H9 (cell line): ENCODE data around the gene TNFRSF1B. TPM values are rescaled to one million over a fixed set of nuclear protein-coding genes. Genes with fewer than 3 reads are reported as not detected.
A peak's percentile ranks its signal among the peaks of the same experiment; 100 is the strongest.

Source experiments
- DNase-seq: peaks from one replicate; pipeline ENCODE4 v3.0.0-alpha.2; 2017
- H2AFZ ChIP-seq: one replicate; pipeline ENCODE4 v1.6.1; 2013; ENCODE audit warnings: mild to moderate bottlenecking, low read length, control low read depth, moderate library complexity
- H2AK5ac ChIP-seq: 2 replicates; pipeline ENCODE4 v1.6.1; 2013; ENCODE audit warnings: low read length, control low read depth, mixed read lengths; ENCODE audit not compliant: insufficient read length
- H2BK120ac ChIP-seq: one replicate; pipeline ENCODE4 v1.6.1; 2013; ENCODE audit warnings: low read depth, mild to moderate bottlenecking, low read length, control low read depth, inconsistent platforms; ENCODE audit not compliant: poor library complexity, severe bottlenecking
- H2BK12ac ChIP-seq: 2 replicates; pipeline ENCODE4 v1.6.1; 2013; ENCODE audit warnings: low read length, control low read depth, mixed read lengths, low read depth; ENCODE audit not compliant: insufficient read length
- H2BK15ac ChIP-seq: 2 replicates; pipeline ENCODE4 v1.6.1; 2013; ENCODE audit warnings: low read depth, low read length, control low read depth
- H2BK20ac ChIP-seq: one replicate; pipeline ENCODE4 v1.6.1; 2013; ENCODE audit warnings: low read depth, mild to moderate bottlenecking, low read length, control low read depth, inconsistent platforms; ENCODE audit not compliant: poor library complexity, severe bottlenecking
- H2BK5ac ChIP-seq: 2 replicates; pipeline ENCODE4 v1.6.1; 2013; ENCODE audit warnings: low read length, control low read depth, mixed read lengths; ENCODE audit not compliant: insufficient read length
- H3K14ac ChIP-seq: 2 replicates; pipeline ENCODE4 v1.6.1; 2013; ENCODE audit warnings: low read length, control low read depth; ENCODE audit not compliant: insufficient read depth
- H3K18ac ChIP-seq: 2 replicates; pipeline ENCODE4 v1.6.1; 2013; ENCODE audit warnings: low read depth, mild to moderate bottlenecking, mixed read lengths, low read length, control low read depth; ENCODE audit not compliant: insufficient read length
- H3K23ac ChIP-seq: 2 replicates; pipeline ENCODE4 v1.6.1; 2013; ENCODE audit warnings: low read length, control low read depth, mixed read lengths, low read depth; ENCODE audit not compliant: insufficient read length
- H3K23me2 ChIP-seq: 2 replicates; pipeline ENCODE4 v1.6.1; 2013; ENCODE audit warnings: low read depth, mild to moderate bottlenecking, mixed read lengths, low read length, control low read depth; ENCODE audit not compliant: insufficient read length, poor library complexity, severe bottlenecking
- H3K27ac ChIP-seq: 2 replicates; pipeline ENCODE4 v1.5.1; 2013; ENCODE audit warnings: low read length, control low read depth, mixed read lengths, low read depth; ENCODE audit not compliant: insufficient read length
- H3K27me3 ChIP-seq: 2 replicates; pipeline ENCODE4 v1.6.1; 2013; ENCODE audit warnings: low read length, control low read depth, inconsistent platforms; ENCODE audit not compliant: insufficient read depth
- H3K4ac ChIP-seq: 2 replicates; pipeline ENCODE4 v1.6.1; 2013; ENCODE audit warnings: low read depth, mild to moderate bottlenecking, control low read depth, inconsistent platforms, low read length, moderate library complexity
- H3K4me1 ChIP-seq: 2 replicates; pipeline ENCODE4 v1.6.1; 2013; ENCODE audit warnings: low read length, control low read depth, inconsistent platforms; ENCODE audit not compliant: insufficient read depth
- H3K4me2 ChIP-seq: 2 replicates; pipeline ENCODE4 v1.6.1; 2013; ENCODE audit warnings: low read length, control low read depth, mixed read lengths; ENCODE audit not compliant: insufficient read length, insufficient read depth
- H3K56ac ChIP-seq: 2 replicates; pipeline ENCODE4 v1.6.1; 2013; ENCODE audit warnings: low read depth, mild to moderate bottlenecking, mixed read lengths, low read length, control low read depth; ENCODE audit not compliant: insufficient read length
- H3K79me1 ChIP-seq: 2 replicates; pipeline ENCODE4 v1.6.1; 2013; ENCODE audit warnings: low read depth, mild to moderate bottlenecking, moderate library complexity, low read length, control low read depth, inconsistent platforms; ENCODE audit not compliant: insufficient read depth, poor library complexity, severe bottlenecking
- H3K79me2 ChIP-seq: 2 replicates; pipeline ENCODE4 v1.6.1; 2013; ENCODE audit warnings: low read length, control low read depth, inconsistent platforms; ENCODE audit not compliant: insufficient read depth
- H3K9ac ChIP-seq: 2 replicates; pipeline ENCODE4 v1.6.1; 2013; ENCODE audit warnings: low read length, control low read depth, mixed read lengths; ENCODE audit not compliant: insufficient read length; ENCODE audit errors: extremely low read depth
- H3K9me3 ChIP-seq: one replicate; pipeline ENCODE4 v1.6.1; 2013; ENCODE audit warnings: low read depth, low read length, inconsistent platforms; ENCODE audit not compliant: control insufficient read depth
- H3T11ph ChIP-seq: one replicate; pipeline ENCODE4 v1.6.1; 2013; ENCODE audit warnings: mild to moderate bottlenecking, low read length, control low read depth, inconsistent platforms
- H4K20me1 ChIP-seq: one replicate; pipeline ENCODE4 v1.6.1; 2013; ENCODE audit not compliant: control insufficient read depth, insufficient read length, insufficient read depth
- H4K5ac ChIP-seq: 2 replicates; pipeline ENCODE4 v1.6.1; 2013; ENCODE audit warnings: low read depth, mild to moderate bottlenecking, mixed read lengths, low read length, control low read depth; ENCODE audit not compliant: insufficient read length
- H4K8ac ChIP-seq: replicated peaks from 2 replicates; pipeline ENCODE4 v1.6.1; 2013; ENCODE audit warnings: low read length, control low read depth, mixed read lengths, low read depth; ENCODE audit not compliant: insufficient read length
- H4K91ac ChIP-seq: 2 replicates; pipeline ENCODE4 v1.6.1; 2013; ENCODE audit warnings: low read depth, mild to moderate bottlenecking, moderate library complexity, mixed read lengths, low read length, control low read depth; ENCODE audit not compliant: insufficient read length
- H3K27ac Mint-ChIP-seq, 3 experiments: 2 replicates in 2 of 3; 3 replicates in 1 of 3; pipeline ENCODE4 v1.8.0; 2020 to 2021; ENCODE audit warnings: mixed read lengths in 3 of 3, mild to moderate bottlenecking in 1 of 3, moderate library complexity in 1 of 3
- H3K27me3 Mint-ChIP-seq: 2 replicates; pipeline ENCODE4 v1.8.0; 2021; ENCODE audit warnings: low read depth, mild to moderate bottlenecking, moderate library complexity, mixed read lengths
- H3K36me3 Mint-ChIP-seq, 3 experiments: 2 replicates in 2 of 3; 3 replicates in 1 of 3; pipeline ENCODE4 v1.8.0; 2020 to 2021; ENCODE audit warnings: low read depth in 3 of 3, mixed read lengths in 3 of 3; ENCODE audit not compliant: insufficient read depth in 1 of 3
- H3K4me1 Mint-ChIP-seq, 2 experiments: 2 replicates each; pipeline ENCODE4 v1.8.0; 2020; ENCODE audit warnings: mixed read lengths in 2 of 2
- H3K4me3 Mint-ChIP-seq, 2 experiments: 2 replicates in 1 of 2; 3 replicates in 1 of 2; pipeline ENCODE4 v1.8.0; 2020 to 2021; ENCODE audit warnings: mild to moderate bottlenecking in 2 of 2, mixed read lengths in 2 of 2, moderate library complexity in 1 of 2
- H3K9me3 Mint-ChIP-seq, 2 experiments: 2 replicates in 1 of 2; 3 replicates in 1 of 2; pipeline ENCODE4 v1.8.0; 2020; ENCODE audit warnings: mild to moderate bottlenecking in 2 of 2, mixed read lengths in 2 of 2, moderate library complexity in 1 of 2
- WGBS: extraction: QIAGEN DNeasy Blood & Tissue Kit; methylation state at CpG from one replicate; pipeline ENCODE4 v1.1.7; 2013; ENCODE audit warnings: missing lambda C conversion rate, low lambda C conversion rate, mixed read lengths; ENCODE audit not compliant: insufficient read length; ENCODE audit errors: extremely low coverage; 5-methylcytosine and 5-hydroxymethylcytosine counted together
- total RNA-seq: library from RNA; stranded (reverse); gene quantifications from 2 replicates; pipeline ENCODE4 v1.2.1, GENCODE V29; 2021
- TF ChIP-seq, protein P1 (sequence below): fragments of 200-600 bp; sonication (generic); conservative IDR thresholded peaks from 3 replicates; pipeline ENCODE4 v1.8.0; 2021; ENCODE audit warnings: antibody characterized with exemption, mild to moderate bottlenecking

The TNFRSF1B gene
- total RNA-seq, 1 experiment from 2014 or later: 0.57 TPM

GRCh38 chr1:12231276-12231595 lies 64.4 kb downstream of the TNFRSF1B start:
- no peak overlapping the region for H3K27ac ChIP-seq
- peaks cover 3% of the 10 kb centered on the region for H3K79me1 ChIP-seq
- H3K4ac ChIP-seq: no peak overlapping the region
- Mint-ChIP-seq H3K27ac (no peak overlapping the region), H3K9me3 (no peaks in the 10 kb centered on the region; a peak in 1 of 5 replicates), H3K36me3 (peaks cover 0 to 6% (median 5%) of the 10 kb centered on the region in 3 experiments; a peak in 5 of 7 replicates), H3K27me3 (no peaks in the 10 kb centered on the region), H3K4me1 (peaks cover 14 to 15% of the 10 kb centered on the region in 2 experiments), H3K4me3 (peak overlapping the region; percentile 84 to 90)
- H2BK120ac ChIP-seq: no peak overlapping the region
- H3T11ph ChIP-seq: no peak overlapping the region
- no peak overlapping the region for H4K5ac ChIP-seq
- H3K23me2 ChIP-seq: peaks cover 8% of the 10 kb centered on the region
- no CpG with 5 or more reads among the region's 4 CpGs for WGBS
- H3K27me3 ChIP-seq: no peaks in the 10 kb centered on the region
- no peak overlapping the region for H3K56ac ChIP-seq
- no peaks in the 10 kb centered on the region; the same call in 1 of the 2 replicates for H3K79me2 ChIP-seq
- H3K14ac ChIP-seq: no peak overlapping the region
- no peak overlapping the region for H3K18ac ChIP-seq
- no peak overlapping the region for H3K23ac ChIP-seq
- no peak overlapping the region for H2AFZ ChIP-seq
- no peak for DNase-seq
- no peaks in the 10 kb centered on the region for H4K20me1 ChIP-seq
- H3K4me1 ChIP-seq: peaks cover 2% of the 10 kb centered on the region; the same call in 1 of the 2 replicates
- no peak overlapping the region for H2BK15ac ChIP-seq
- no peak overlapping the region for H2BK12ac ChIP-seq
- H2BK20ac ChIP-seq: no peak overlapping the region
- H2AK5ac ChIP-seq: no peak overlapping the region
- H3K9me3 ChIP-seq: no peaks in the 10 kb centered on the region
- H3K4me2 ChIP-seq: peak overlapping the region; percentile 87
- no peak overlapping the region for H4K91ac ChIP-seq
- H4K8ac ChIP-seq: no peak overlapping the region
- H3K9ac ChIP-seq: no peak overlapping the region
- TF ChIP-seq, protein P1, sequence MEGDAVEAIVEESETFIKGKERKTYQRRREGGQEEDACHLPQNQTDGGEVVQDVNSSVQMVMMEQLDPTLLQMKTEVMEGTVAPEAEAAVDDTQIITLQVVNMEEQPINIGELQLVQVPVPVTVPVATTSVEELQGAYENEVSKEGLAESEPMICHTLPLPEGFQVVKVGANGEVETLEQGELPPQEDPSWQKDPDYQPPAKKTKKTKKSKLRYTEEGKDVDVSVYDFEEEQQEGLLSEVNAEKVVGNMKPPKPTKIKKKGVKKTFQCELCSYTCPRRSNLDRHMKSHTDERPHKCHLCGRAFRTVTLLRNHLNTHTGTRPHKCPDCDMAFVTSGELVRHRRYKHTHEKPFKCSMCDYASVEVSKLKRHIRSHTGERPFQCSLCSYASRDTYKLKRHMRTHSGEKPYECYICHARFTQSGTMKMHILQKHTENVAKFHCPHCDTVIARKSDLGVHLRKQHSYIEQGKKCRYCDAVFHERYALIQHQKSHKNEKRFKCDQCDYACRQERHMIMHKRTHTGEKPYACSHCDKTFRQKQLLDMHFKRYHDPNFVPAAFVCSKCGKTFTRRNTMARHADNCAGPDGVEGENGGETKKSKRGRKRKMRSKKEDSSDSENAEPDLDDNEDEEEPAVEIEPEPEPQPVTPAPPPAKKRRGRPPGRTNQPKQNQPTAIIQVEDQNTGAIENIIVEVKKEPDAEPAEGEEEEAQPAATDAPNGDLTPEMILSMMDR: no peak
- no peak overlapping the region for H2BK5ac ChIP-seq
